NCI-H1694 treated with DMSO at 0.1 percent for 48 hours (cell line): ENCODE results near the gene HSDL2.
A peak's percentile ranks its signal among the peaks of the same experiment; 100 is the strongest.
"Not testable (repeated sequence)": the region's sequence is repeated elsewhere in the genome, so short reads cannot be mapped to it uniquely, and the experiment has no call there.

ENCODE experiments used
- DNase-seq: peaks from one replicate; lab custom pipeline; 2025; lab: John Stamatoyannopoulos, UW

HSDL2 gene

GRCh38 chr9:112366591-112366990, 13.3 kb upstream of the HSDL2 start:
- no peak for DNase-seq

- DNase-seq = no peak
Measured at GRCh38 chr9:112367465-112367864, 12.4 kb upstream of the HSDL2 start.

GRCh38 chr9:112369817-112370216, 10.1 kb upstream of the HSDL2 start:
- no peak for DNase-seq

GRCh38 chr9:112371060-112371459, 8.8 kb upstream of the HSDL2 start:
- DNase-seq = no peak

GRCh38 chr9:112373666-112374065, 6.2 kb upstream of the HSDL2 start:
- DNase-seq = not testable (repeated sequence)

GRCh38 chr9:112374232-112374631, 5.7 kb upstream of the HSDL2 start:
- DNase-seq = not testable (repeated sequence)

GRCh38 chr9:112375361-112375760, 4.5 kb upstream of the HSDL2 start:
- no peak for DNase-seq

GRCh38 chr9:112377087-112377486, 2.8 kb upstream of the HSDL2 start:
- DNase-seq = no peak

GRCh38 chr9:112377684-112378327, 2.1 kb upstream of the HSDL2 start:
- DNase-seq = no peak

GRCh38 chr9:112378328-112379176, 1.4 kb upstream of the HSDL2 start:
- no peak for DNase-seq

GRCh38 chr9:112379177-112380101, 469 bp upstream of the HSDL2 start:
- DNase-seq = peak; percentile 93

- DNase-seq = no peak
Measured at GRCh38 chr9:112380825-112381221, 915 bp downstream of the HSDL2 start.

- no peak for DNase-seq
Measured at GRCh38 chr9:112382066-112382465, 2.2 kb downstream of the HSDL2 start.

- DNase-seq = no peak
Measured at GRCh38 chr9:112382501-112383364, 2.8 kb downstream of the HSDL2 start.

- DNase-seq = no peak
Measured at GRCh38 chr9:112384219-112384618, 4.3 kb downstream of the HSDL2 start.

GRCh38 chr9:112384690-112385089, 4.8 kb downstream of the HSDL2 start:
- no peak for DNase-seq

GRCh38 chr9:112387115-112387514, 7.2 kb downstream of the HSDL2 start:
- DNase-seq = no peak

GRCh38 chr9:112389897-112390296, 10.0 kb downstream of the HSDL2 start:
- not testable (repeated sequence) for DNase-seq

- not testable (repeated sequence) for DNase-seq
Measured at GRCh38 chr9:112391936-112392560, 12.1 kb downstream of the HSDL2 start.

- DNase-seq = not testable (repeated sequence)
Measured at GRCh38 chr9:112393146-112393545, 13.2 kb downstream of the HSDL2 start.

GRCh38 chr9:112396416-112396815, 16.5 kb downstream of the HSDL2 start:
- DNase-seq = no peak
